PC-3 (cell line): Measurements from ENCODE around the gene ABCG1. TPM values are rescaled to one million over a fixed set of nuclear protein-coding genes. Genes with fewer than 3 reads are reported as not detected.

ENCODE experiments used
- ATAC-seq: fragments of 200-7000 bp; cut with Tn5 transposase; 2 replicates; pipeline ENCODE4 v1.9.1; 2020; ENCODE audit warnings: mild to moderate bottlenecking, moderate library complexity
- BruUV-seq: library from RNA; stranded (reverse); fragments of 400-500 nt; replicated peaks from 2 replicates; lab custom pipeline; 2021; lab: Mats Ljungman, UMichigan
- CTCF ChIA-PET: fragments of 300-600 bp; sonication (Branson Sonifier 250); formaldehyde crosslinking; loops from one replicate; lab custom pipeline; 2022; ENCODE audit warnings: antibody characterized with exemption; lab: Charles Lee
- POLR2A ChIA-PET: fragments of 300-600 bp; sonication (Branson Sonifier 250); formaldehyde crosslinking; loops from one replicate; lab custom pipeline; 2022; ENCODE audit warnings: antibody characterized with exemption; ENCODE audit not compliant: unreplicated experiment; lab: Charles Lee
- DNase-seq: peaks from one replicate; pipeline ENCODE4 v3.0.0-alpha.2; 2015
- H2AFZ ChIP-seq: fragments of 300-600 bp; sonication (generic); 2 replicates; pipeline ENCODE4 v1.6.0; 2016; ENCODE audit warnings: antibody characterized with exemption, low read length
- H3F3A ChIP-seq: fragments of 300-600 bp; sonication (generic); one replicate; pipeline ENCODE4 v1.6.0; 2017; ENCODE audit warnings: antibody characterized with exemption, low read length, control low read depth, mild to moderate bottlenecking; ENCODE audit not compliant: unreplicated experiment
- H3K27ac ChIP-seq: fragments of 300-600 bp; sonication (generic); 2 replicates; pipeline ENCODE4 v1.5.1; 2016; ENCODE audit warnings: mild to moderate bottlenecking, low read length
- H3K27me3 ChIP-seq: fragments of 300-600 bp; sonication (generic); 2 replicates; pipeline ENCODE4 v1.6.1; 2016; ENCODE audit warnings: low read length, mixed read lengths
- H3K36me3 ChIP-seq: fragments of 300-600 bp; sonication (generic); 2 replicates; pipeline ENCODE4 v1.6.1; 2016; ENCODE audit warnings: low read depth, mixed run types, low read length, mixed read lengths
- H3K4me1 ChIP-seq: fragments of 300-600 bp; sonication (generic); 2 replicates; pipeline ENCODE4 v1.5.1; 2016; ENCODE audit warnings: low read length; ENCODE audit not compliant: insufficient read depth
- H3K4me2 ChIP-seq: fragments of 300-600 bp; sonication (generic); 2 replicates; pipeline ENCODE4 v1.6.0; 2016; ENCODE audit warnings: low read length
- H3K4me3 ChIP-seq: fragments of 300-600 bp; sonication (generic); 2 replicates; pipeline ENCODE4 v1.5.1; 2016; ENCODE audit warnings: mild to moderate bottlenecking, low read length, mixed read lengths
- H3K79me2 ChIP-seq: fragments of 300-600 bp; sonication (generic); 2 replicates; pipeline ENCODE4 v1.6.1; 2017; ENCODE audit warnings: low read length, mixed read lengths
- H3K9ac ChIP-seq: fragments of 300-600 bp; sonication (generic); 2 replicates; pipeline ENCODE4 v1.6.0; 2016; ENCODE audit warnings: mild to moderate bottlenecking, low read length
- H3K9me2 ChIP-seq: fragments of 300-600 bp; sonication (generic); replicated peaks from 2 replicates; pipeline ENCODE4 v1.6.1; 2016; ENCODE audit warnings: mixed run types, low read length, mixed read lengths
- H3K9me3 ChIP-seq: fragments of 300-600 bp; sonication (generic); 2 replicates; pipeline ENCODE4 v1.6.1; 2016; ENCODE audit warnings: low read length, mixed read lengths
- H4K20me1 ChIP-seq: fragments of 300-600 bp; sonication (generic); 2 replicates; pipeline ENCODE4 v1.6.1; 2016; ENCODE audit warnings: low read length, mixed read lengths
- CTCF ChIP-seq: fragments of 300-600 bp; sonication (generic); conservative IDR thresholded peaks from 2 replicates; pipeline ENCODE4 v1.5.1; 2017; ENCODE audit warnings: antibody characterized with exemption, low read depth, mild to moderate bottlenecking, low read length
- EZH2 ChIP-seq: fragments of 300-600 bp; sonication (generic); IDR thresholded peaks from one replicate; pipeline ENCODE4 v1.6.1; 2017; ENCODE audit warnings: antibody characterized with exemption, mild to moderate bottlenecking, low read length; ENCODE audit not compliant: unreplicated experiment
- EZH2phosphoT487 ChIP-seq: fragments of 300-600 bp; sonication (generic); IDR thresholded peaks from 2 replicates; pipeline ENCODE4 v1.6.1; 2018; ENCODE audit warnings: mild to moderate bottlenecking, antibody characterized with exemption, low read length, borderline replicate concordance
- intact Hi-C: fragments of 100-400 bp; cut with micrococcal nuclease; formaldehyde crosslinking; loops from 2 replicates; pipeline ENCODE4 v1.9.0; 2023
- total RNA-seq: library from RNA; depleted of rRNA; stranded (reverse); fragments of >200 nt; gene quantifications from 2 replicates; pipeline ENCODE4 v1.2.3, GENCODE V29; 2014

The ABCG1 gene
- total RNA-seq, 1 experiment from 2014 or later, result 0.66 TPM

GRCh38 chr21:42319851-42320572, 101.1 kb downstream of the ABCG1 start:
- peaks cover 11% of the 10 kb centered on the region; the same call in 1 of the 2 replicates for H3K27me3 ChIP-seq
- no peaks in the 10 kb centered on the region for H3K36me3 ChIP-seq
- H3K4me2 ChIP-seq, result no peak overlapping the region
- no peaks in the 10 kb centered on the region for H3K9me3 ChIP-seq
- H3F3A ChIP-seq, result no peaks in the 10 kb centered on the region
- POLR2A ChIA-PET, result no interaction called here
- CTCF ChIA-PET, result interaction anchor here (0.7 kb wide), 1 partner anchor 76 kb away, joined by 3 read pairs; no protein-coding TSS in a partner anchor
- H3K4me1 ChIP-seq, result no peaks in the 10 kb centered on the region
- no peak overlapping the region for H2AFZ ChIP-seq
- no peak overlapping the region for H3K4me3 ChIP-seq
- ATAC-seq, result peak; percentile 21; the same call in 1 of the 2 replicates
- no peak for DNase-seq
- H3K9ac ChIP-seq, result no peak overlapping the region
- TF ChIP-seq EZH2 (no peak), CTCF (0 out of 2 replicates have a peak, but pooled peaks have one; percentile 18)
- no peak overlapping the region for H3K27ac ChIP-seq
- no peaks in the 10 kb centered on the region for H3K79me2 ChIP-seq
- no peaks in the 10 kb centered on the region for H3K9me2 ChIP-seq
- intact Hi-C loops, result no loop called here
- no peaks in the 10 kb centered on the region for H4K20me1 ChIP-seq
- BruUV-seq, result no TSS peak

- no peaks in the 10 kb centered on the region for H3K9me2 ChIP-seq
- no peak overlapping the region for H3K27ac ChIP-seq
- no peak overlapping the region for H3K9ac ChIP-seq
- H3F3A ChIP-seq, result no peaks in the 10 kb centered on the region
- H3K4me1 ChIP-seq, result no peaks in the 10 kb centered on the region
- H4K20me1 ChIP-seq, result no peaks in the 10 kb centered on the region
- peaks cover 19% of the 10 kb centered on the region for H3K27me3 ChIP-seq
- no peak overlapping the region for H3K4me3 ChIP-seq
- DNase-seq, result no peak
- no peaks in the 10 kb centered on the region for H3K36me3 ChIP-seq
- intact Hi-C loops, result no loop called here
- ATAC-seq, result no peak
- CTCF ChIA-PET, result no interaction called here
- POLR2A ChIA-PET, result no interaction called here
- BruUV-seq, result no TSS peak
- H3K4me2 ChIP-seq, result no peak overlapping the region
- H3K9me3 ChIP-seq, result no peaks in the 10 kb centered on the region
- TF ChIP-seq EZH2 (no peak), EZH2phosphoT487 (no peak), CTCF (no peak)
- H3K79me2 ChIP-seq, result no peaks in the 10 kb centered on the region
- H2AFZ ChIP-seq, result no peak overlapping the region
These were observed 101.9 kb downstream of the ABCG1 start for GRCh38 chr21:42320791-42321190.

- no peak overlapping the region for H2AFZ ChIP-seq
- CTCF ChIA-PET, result no interaction called here
These were observed 102.3 kb downstream of the ABCG1 start for GRCh38 chr21:42321231-42321630.

More at GRCh38 chr21:42321231-42321630, 102.3 kb downstream of the ABCG1 start:
- Histone ChIP-seq H4K20me1 (no peaks in the 10 kb centered on the region), H3K9me2 (no peaks in the 10 kb centered on the region), H3K9ac (no peak overlapping the region), H3K4me3 (no peak overlapping the region), H3F3A (no peaks in the 10 kb centered on the region), H3K36me3 (no peaks in the 10 kb centered on the region), H3K9me3 (no peaks in the 10 kb centered on the region), H3K27ac (no peak overlapping the region), H3K27me3 (peaks cover 22% of the 10 kb centered on the region), H3K4me2 (no peak overlapping the region), H3K79me2 (no peaks in the 10 kb centered on the region), H3K4me1 (no peaks in the 10 kb centered on the region)
- intact Hi-C loops, result no loop called here
- POLR2A ChIA-PET, result no interaction called here
- ATAC-seq (no peak), DNase-seq (no peak)
- no TSS peak for BruUV-seq
- TF ChIP-seq EZH2phosphoT487 (no peak), CTCF (no peak), EZH2 (no peak)
